IMR-90 (cell line): ENCODE results near the gene HEATR5A. TPM values are rescaled to one million over a fixed set of nuclear protein-coding genes. Genes with fewer than 3 reads are reported as not detected.

Experiments used
- ATAC-seq: fragments of 200-7000 bp; cut with Tn5 transposase; 2 replicates; pipeline ENCODE4 v1.9.1; 2020; ENCODE audit warnings: low read depth, mild to moderate bottlenecking, moderate library complexity
- BruUV-seq: library from RNA; stranded (reverse); fragments of 400-500 nt; replicated peaks from 2 replicates; lab custom pipeline; 2021; lab: Mats Ljungman, UMichigan
- CTCF ChIA-PET: fragments of 300-600 bp; formaldehyde crosslinking; extraction: SDS; loops from one replicate; lab custom pipeline; 2021; ENCODE audit warnings: antibody characterized with exemption; lab: Yijun Ruan, JAX
- POLR2A ChIA-PET: fragments of 300-600 bp; sonication (Branson Sonifier 250); formaldehyde crosslinking; loops from one replicate; lab custom pipeline; 2022; ENCODE audit warnings: antibody characterized with exemption; ENCODE audit not compliant: unreplicated experiment; lab: Charles Lee
- DNase-seq: peaks from one replicate; pipeline ENCODE4 v3.0.0; 2013
- H2AFZ ChIP-seq: replicated peaks from 2 replicates; pipeline ENCODE3; 2013; ENCODE audit warnings: low read length, mild to moderate bottlenecking; ENCODE audit not compliant: poor library complexity
- H2AK5ac ChIP-seq: 2 replicates; pipeline ENCODE4 v1.6.1; 2013; ENCODE audit warnings: low read depth, low read length, inconsistent platforms
- H2AK9ac ChIP-seq: replicated peaks from 2 replicates; pipeline ENCODE3; 2013; ENCODE audit warnings: mild to moderate bottlenecking, low read depth, low read length, moderate library complexity; ENCODE audit not compliant: poor library complexity
- H2BK120ac ChIP-seq: 2 replicates; pipeline ENCODE4 v1.6.1; 2013; ENCODE audit warnings: low read depth, low read length, inconsistent platforms
- H2BK15ac ChIP-seq: 3 replicates; pipeline ENCODE4 v1.6.1; 2013; ENCODE audit warnings: low read depth, low read length, inconsistent platforms
- H2BK20ac ChIP-seq: 2 replicates; pipeline ENCODE4 v1.6.1; 2013; ENCODE audit warnings: low read depth, mild to moderate bottlenecking, inconsistent platforms, low read length, moderate library complexity
- H2BK5ac ChIP-seq: 2 replicates; pipeline ENCODE4 v1.6.1; 2013; ENCODE audit warnings: mild to moderate bottlenecking, low read depth, low read length, inconsistent platforms; ENCODE audit not compliant: poor library complexity, severe bottlenecking
- H3K14ac ChIP-seq: replicated peaks from 2 replicates; pipeline ENCODE4 v1.6.1; 2013; ENCODE audit warnings: low read depth, low read length, inconsistent platforms
- H3K18ac ChIP-seq: 2 replicates; pipeline ENCODE4 v1.6.1; 2013; ENCODE audit warnings: low read depth, low read length, control low read depth
- H3K23ac ChIP-seq: 2 replicates; pipeline ENCODE4 v1.6.1; 2013; ENCODE audit warnings: low read depth, low read length, inconsistent platforms
- H3K27ac ChIP-seq: 2 replicates; pipeline ENCODE4 v1.5.1; 2013; ENCODE audit warnings: mild to moderate bottlenecking, control low read depth, low read length; ENCODE audit not compliant: insufficient read depth
- H3K27me3 ChIP-seq: 2 replicates; pipeline ENCODE4 v1.6.1; 2013; ENCODE audit warnings: low read length; ENCODE audit not compliant: control insufficient read depth, insufficient read depth
- H3K36me3 ChIP-seq: 2 replicates; pipeline ENCODE4 v1.6.1; 2013; ENCODE audit warnings: low read length, mixed read lengths; ENCODE audit not compliant: control insufficient read depth, insufficient read depth
- H3K4ac ChIP-seq: 2 replicates; pipeline ENCODE4 v1.6.1; 2013; ENCODE audit warnings: low read depth, low read length, inconsistent platforms
- H3K4me1 ChIP-seq: 2 replicates; pipeline ENCODE4 v1.6.1; 2013; ENCODE audit warnings: low read length, mixed read lengths; ENCODE audit not compliant: control insufficient read depth, insufficient read depth
- H3K4me2 ChIP-seq: 2 replicates; pipeline ENCODE4 v1.6.1; 2013; ENCODE audit warnings: low read depth, mild to moderate bottlenecking, control low read depth, low read length, moderate library complexity
- H3K4me3 ChIP-seq: 2 replicates; pipeline ENCODE4 v1.5.1; 2013; ENCODE audit warnings: low read depth, mild to moderate bottlenecking, control low read depth, low read length, moderate library complexity; ENCODE audit not compliant: insufficient read depth
- H3K56ac ChIP-seq: 2 replicates; pipeline ENCODE4 v1.6.1; 2013; ENCODE audit warnings: low read length, inconsistent platforms; ENCODE audit not compliant: insufficient read depth; ENCODE audit errors: extremely low read depth
- H3K79me1 ChIP-seq, 2 experiments: 2 replicates each; pipeline ENCODE4 v1.6.1; 2013; ENCODE audit warnings: low read length in 2 of 2, inconsistent platforms in 1 of 2, low read depth in 1 of 2
- H3K9ac ChIP-seq: 2 replicates; pipeline ENCODE4 v1.6.1; 2013; ENCODE audit warnings: low read depth, low read length, control low read depth
- H3K9me1 ChIP-seq: 2 replicates; pipeline ENCODE4 v1.6.1; 2013; ENCODE audit warnings: low read length, inconsistent platforms; ENCODE audit not compliant: insufficient read depth
- H3K9me3 ChIP-seq: 2 replicates; pipeline ENCODE4 v1.6.1; 2013; ENCODE audit warnings: low read length; ENCODE audit not compliant: control insufficient read depth, insufficient read depth
- H4K20me1 ChIP-seq: 2 replicates; pipeline ENCODE4 v1.6.1; 2013; ENCODE audit warnings: low read length, inconsistent platforms; ENCODE audit not compliant: insufficient read depth
- H4K5ac ChIP-seq: 2 replicates; pipeline ENCODE4 v1.6.1; 2013; ENCODE audit warnings: mild to moderate bottlenecking, low read depth, low read length, control low read depth
- H4K8ac ChIP-seq, 2 experiments: 2 replicates each; pipeline ENCODE4 v1.6.1; 2013; ENCODE audit warnings: low read depth in 2 of 2, low read length in 2 of 2, control low read depth in 1 of 2, inconsistent platforms in 1 of 2
- H4K91ac ChIP-seq: 2 replicates; pipeline ENCODE4 v1.6.1; 2013; ENCODE audit warnings: low read depth, low read length, inconsistent platforms; ENCODE audit not compliant: insufficient read depth
- BHLHE40 ChIP-seq: fragments of 150-350 bp; IDR thresholded peaks from 2 replicates; pipeline ENCODE4 v1.6.1; 2016; ENCODE audit warnings: mild to moderate bottlenecking, low read depth, low read length
- CEBPB ChIP-seq: IDR thresholded peaks from 2 replicates; pipeline ENCODE4 v1.6.1; 2012; ENCODE audit warnings: low read depth, low read length, improper control_type of control experiment
- CHD1 ChIP-seq: IDR thresholded peaks from 2 replicates; pipeline ENCODE4 v1.6.1; 2012; ENCODE audit warnings: low read depth, low read length, improper control_type of control experiment
- ELK1 ChIP-seq: fragments of 150-350 bp; IDR thresholded peaks from 2 replicates; pipeline ENCODE4 v1.6.1; 2016; ENCODE audit warnings: low read depth, mild to moderate bottlenecking, low read length, moderate library complexity, borderline replicate concordance
- FOS ChIP-seq: fragments of 150-350 bp; IDR thresholded peaks from 2 replicates; pipeline ENCODE4 v1.6.1; 2016; ENCODE audit warnings: low read depth, low read length
- MXI1 ChIP-seq: IDR thresholded peaks from 2 replicates; pipeline ENCODE4 v1.6.1; 2012; ENCODE audit warnings: low read depth, mild to moderate bottlenecking, low read length, moderate library complexity, borderline replicate concordance
- POLR2A ChIP-seq: IDR thresholded peaks from 2 replicates; pipeline ENCODE4 v1.6.1; 2012; ENCODE audit warnings: mild to moderate bottlenecking, low read depth, low read length
- RFX5 ChIP-seq: IDR thresholded peaks from 2 replicates; pipeline ENCODE4 v1.8.0; 2012; ENCODE audit warnings: low read depth, mild to moderate bottlenecking, low read length, moderate library complexity
- SMC3 ChIP-seq: fragments of 150-350 bp; IDR thresholded peaks from 2 replicates; pipeline ENCODE4 v1.6.1; 2016; ENCODE audit warnings: low read depth, mild to moderate bottlenecking, antibody characterized with exemption, low read length, moderate library complexity
- USF2 ChIP-seq: fragments of 150-350 bp; IDR thresholded peaks from 2 replicates; pipeline ENCODE4 v1.6.1; 2017; ENCODE audit warnings: mild to moderate bottlenecking, antibody characterized with exemption, low read length, low read depth
- WGBS, 2 experiments: methylation state at CpG; one replicate each; pipeline versions ENCODE4 v1.1.5 to v1.1.7; 2013; ENCODE audit warnings: missing lambda C conversion rate in 2 of 2; ENCODE audit not compliant: insufficient read length in 1 of 2; ENCODE audit errors: extremely low coverage in 2 of 2; 5-methylcytosine and 5-hydroxymethylcytosine counted together
- dilution Hi-C: fragments of 300-500 bp; cut with HindIII; formaldehyde crosslinking; loops from one replicate; pipeline ENCODE4 v1.14.3; 2018; ENCODE audit warnings: low sequenced_read_pairs; ENCODE audit not compliant: unreplicated experiment
- in situ Hi-C: fragments of 300-500 bp; cut with MboI; formaldehyde crosslinking; loops from 3 replicates; pipeline ENCODE4 v1.14.3; 2019; ENCODE audit warnings: low sequenced_read_pairs, inconsistent platforms, mixed read lengths
- intact Hi-C: fragments of 100-400 bp; cut with micrococcal nuclease; formaldehyde crosslinking; loops from 2 replicates; pipeline ENCODE4 v1.10.0; 2022
- polyA plus RNA-seq, 3 experiments: library from polyadenylated mRNA; depleted of rRNA; stranded (reverse); fragments of >200 nt; gene quantifications; 2 replicates each; pipeline ENCODE4 v1.2.3, GENCODE V29; 2012; ENCODE audit warnings: low replicate concordance in 1 of 3
- total RNA-seq: library from RNA; depleted of rRNA; stranded (reverse); fragments of >200 nt; gene quantifications from 2 replicates; pipeline ENCODE4 v1.2.3, GENCODE V29; 2012

The HEATR5A gene
- total and polyA plus RNA-seq, 2 of the 4 experiments (the other 2 are of a cell fraction), result 14.0 to 48.9 TPM

DNA sequence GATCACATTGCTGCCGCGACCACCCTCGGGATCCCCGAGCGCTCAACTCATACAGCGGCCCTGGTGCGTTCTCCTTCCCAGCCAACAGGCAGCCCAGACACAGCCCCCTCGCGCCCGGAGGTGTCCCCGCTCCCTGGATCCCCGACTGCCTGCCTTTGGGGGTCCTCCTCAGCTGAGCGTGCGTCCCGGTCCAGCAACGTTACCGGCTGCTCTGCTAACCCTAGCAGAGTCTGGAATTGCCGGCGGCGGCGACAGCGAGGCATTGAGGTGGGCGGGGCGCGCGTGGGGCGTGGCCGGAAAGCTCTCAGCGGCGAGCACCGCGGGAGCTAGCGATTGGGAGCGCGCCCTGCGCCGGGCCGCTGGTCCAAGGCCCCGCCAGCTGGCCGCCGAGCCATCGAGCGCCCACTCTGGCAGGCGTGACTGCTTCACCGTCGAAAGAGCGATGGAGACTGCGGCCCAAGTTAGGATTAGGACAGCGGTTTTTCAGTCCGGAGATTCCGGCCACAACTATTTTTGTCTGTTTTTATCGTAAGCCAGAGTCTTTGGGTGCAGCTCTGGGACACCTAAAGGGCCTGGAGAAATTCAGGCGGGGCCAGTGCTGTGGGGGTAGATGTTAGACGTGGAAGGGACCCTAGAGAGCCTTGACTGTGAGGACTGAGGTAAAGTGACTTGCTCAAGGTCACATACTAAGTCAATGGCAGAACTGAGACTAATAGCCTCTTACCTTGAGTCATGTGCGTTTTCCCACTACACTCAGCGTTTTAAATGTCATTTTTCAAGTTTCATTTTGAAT is at the start of gene HEATR5A (continued):
- TF ChIP-seq USF2, result peak; percentile 40; the same call in 1 of the 2 replicates

DNA sequence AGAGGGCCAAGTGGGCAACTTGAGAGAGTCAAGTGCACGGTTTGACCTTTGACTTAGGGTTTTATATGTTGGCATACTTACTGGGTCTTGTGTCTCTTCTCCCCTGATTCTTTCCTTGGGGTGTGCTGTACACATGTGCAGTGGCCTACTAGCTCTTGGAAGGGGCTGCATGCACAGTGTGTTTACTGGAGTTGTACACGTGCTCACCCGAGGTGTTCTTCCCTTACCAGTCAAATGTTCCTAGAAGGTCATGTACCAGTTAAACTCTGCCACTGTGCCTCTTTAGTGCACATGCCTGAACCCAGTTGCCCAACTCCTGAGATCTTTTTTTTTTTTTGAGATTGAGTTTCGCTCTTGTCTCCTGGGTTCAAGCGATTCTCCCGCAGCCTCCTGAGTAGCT is 46.2 kb upstream of the HEATR5A start:
- Histone ChIP-seq H4K20me1 (no peaks in the 10 kb centered on the region), H2AK5ac (no peak overlapping the region), H4K8ac (no peak overlapping the region), H3K9ac (no peak overlapping the region), H3K9me3 (no peaks in the 10 kb centered on the region), H2BK15ac (no peak overlapping the region), H3K79me1 (no peaks in the 10 kb centered on the region), H4K91ac (no peak overlapping the region), H3K23ac (no peak overlapping the region), H3K18ac (no peak overlapping the region), H3K4me2 (no peak overlapping the region), H2BK120ac (no peak overlapping the region), H2BK5ac (no peak overlapping the region), H3K27me3 (no peaks in the 10 kb centered on the region; the same call in 1 of the 2 replicates), H2AFZ (no peak overlapping the region), H3K56ac (no peak overlapping the region), H3K27ac (no peak overlapping the region), H3K9me1 (no peaks in the 10 kb centered on the region), H3K14ac (no peak overlapping the region), H4K5ac (no peak overlapping the region), H2BK20ac (no peak overlapping the region), H3K4me3 (no peak overlapping the region), H2AK9ac (peak overlapping the region; percentile 42), H3K4me1 (no peaks in the 10 kb centered on the region), H3K36me3 (no peaks in the 10 kb centered on the region), H3K4ac (no peak overlapping the region)
- no peak for DNase-seq
- no TSS peak for BruUV-seq
- no peak for ATAC-seq
- TF ChIP-seq CEBPB (no peak), SMC3 (no peak), BHLHE40 (no peak), FOS (no peak), CHD1 (no peak), ELK1 (no peak), RFX5 (no peak), MXI1 (no peak), USF2 (no peak), POLR2A (no peak)
- no CpG with 5 or more reads among the region's 6 CpGs for WGBS, 2 experiments
- POLR2A ChIA-PET, result no interaction called here
- CTCF ChIA-PET, result no interaction called here
- in situ Hi-C loops, result no loop called here
- intact Hi-C loops, result no loop called here
- dilution Hi-C loops, result no loop called here
